A549 treated with ZK216348 at 1 μM for 4 hours (cell line): ENCODE measurements around the gene STARD10. TPM values are rescaled to one million over a fixed set of nuclear protein-coding genes. Genes with fewer than 3 reads are reported as not detected.

ENCODE experiments used
- total RNA-seq: library from RNA; stranded (reverse); fragments of 200-300 nt; extraction: Qiagen RNA extraction; gene quantifications from 5 replicates; pipeline ENCODE4 v1.2.3, GENCODE V29; 2022; ENCODE audit warnings: low read depth

The STARD10 gene, protein sequence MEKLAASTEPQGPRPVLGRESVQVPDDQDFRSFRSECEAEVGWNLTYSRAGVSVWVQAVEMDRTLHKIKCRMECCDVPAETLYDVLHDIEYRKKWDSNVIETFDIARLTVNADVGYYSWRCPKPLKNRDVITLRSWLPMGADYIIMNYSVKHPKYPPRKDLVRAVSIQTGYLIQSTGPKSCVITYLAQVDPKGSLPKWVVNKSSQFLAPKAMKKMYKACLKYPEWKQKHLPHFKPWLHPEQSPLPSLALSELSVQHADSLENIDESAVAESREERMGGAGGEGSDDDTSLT
- total RNA-seq, result 16.6 to 21.0 TPM (median 19.4 TPM) in 5 replicates

DNA sequence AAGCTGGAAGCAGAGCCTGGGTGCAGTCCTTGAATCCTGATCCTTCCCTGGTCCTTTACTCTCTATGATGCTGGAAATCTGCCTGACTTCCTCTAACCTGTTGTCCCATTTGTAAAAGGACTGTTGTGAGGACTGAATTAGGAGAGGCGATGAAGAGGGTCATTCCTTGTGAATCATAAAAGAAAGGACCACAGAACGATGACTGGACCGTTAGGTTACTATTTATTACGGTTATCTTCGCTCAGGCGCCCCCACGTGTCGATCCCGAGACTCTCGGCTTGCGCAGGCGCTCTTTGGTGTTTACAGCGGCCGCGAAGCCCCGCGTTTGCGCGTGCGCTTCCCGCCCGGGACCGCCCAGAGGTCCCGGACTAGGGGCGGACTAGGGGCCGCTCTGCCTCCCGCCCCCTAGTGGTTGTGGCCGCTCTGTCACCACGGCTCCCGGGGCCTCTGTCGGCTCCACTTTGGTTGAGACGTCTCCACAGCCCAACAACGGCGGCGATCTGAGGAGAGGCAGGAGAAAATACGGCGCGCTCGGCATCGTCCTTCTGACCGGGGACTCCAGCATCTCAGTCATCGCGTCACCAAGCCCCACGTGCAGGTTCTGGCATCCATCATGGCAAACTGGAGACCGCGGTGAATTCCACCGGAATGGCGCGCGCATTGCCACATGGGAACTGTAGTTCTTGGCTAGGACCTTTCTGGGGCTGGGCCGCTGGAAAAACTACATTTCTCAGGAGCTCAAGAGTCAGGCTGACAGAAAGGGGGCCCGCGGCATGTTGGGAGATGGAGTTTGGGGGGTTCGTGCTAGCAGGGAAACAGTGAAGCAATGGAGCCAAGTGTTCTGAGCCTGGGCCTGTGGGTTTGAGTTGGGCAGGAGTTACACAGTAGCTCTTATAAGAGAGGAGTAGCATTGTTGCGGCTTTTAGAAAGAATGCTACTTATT is at the start of gene STARD10:
STARD10 (minus strand) TSS at position 623 of the 943 bp plus-strand sequence. CDS start 12,866 bp downstream, outside the sequence.

DNA sequence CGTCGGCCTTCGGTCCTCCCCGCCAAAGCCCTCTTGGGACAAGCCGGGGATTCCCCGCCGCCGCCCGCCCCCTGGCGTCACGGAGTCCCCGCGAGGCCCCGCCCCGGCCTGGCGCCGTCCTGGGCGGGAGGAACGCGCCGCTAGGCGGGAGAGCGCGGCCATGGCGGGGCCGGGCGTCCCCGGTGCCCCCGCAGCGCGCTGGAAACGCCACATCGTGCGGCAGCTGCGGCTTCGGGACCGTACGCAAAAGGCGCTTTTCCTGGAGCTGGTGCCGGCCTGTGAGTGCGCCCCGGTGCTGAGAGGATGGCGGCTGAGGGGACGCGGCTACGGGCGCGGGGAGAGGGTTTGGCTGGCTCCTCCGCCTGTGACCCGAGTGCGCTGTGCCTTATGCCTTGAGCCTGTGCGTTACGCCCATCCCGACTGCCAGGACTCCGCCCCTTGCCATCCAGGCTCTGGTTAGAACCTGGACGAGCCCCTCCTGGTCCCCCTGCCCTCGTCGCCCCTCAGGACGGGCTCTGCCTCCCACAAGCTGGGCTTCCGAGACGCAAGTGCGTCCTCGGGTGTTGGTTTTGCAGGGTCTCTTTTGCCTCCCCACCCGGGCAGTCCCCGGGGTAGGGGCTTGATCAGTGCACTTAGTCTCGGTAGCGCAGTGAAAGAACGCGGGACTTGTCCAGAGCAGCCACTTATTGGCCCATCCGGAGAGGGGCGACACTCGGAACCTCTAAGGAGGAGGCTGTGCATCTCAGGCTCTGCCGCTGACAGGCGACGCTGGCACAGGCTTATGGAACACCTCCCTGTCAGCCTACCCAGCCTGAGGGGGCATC is 20.7 kb upstream of the STARD10 start, which contains the start of gene ATG16L2:
ATG16L2 (plus strand) TSS at position 126 of the 824 bp plus-strand sequence; CDS start at position 161, 35 bp downstream.

DNA sequence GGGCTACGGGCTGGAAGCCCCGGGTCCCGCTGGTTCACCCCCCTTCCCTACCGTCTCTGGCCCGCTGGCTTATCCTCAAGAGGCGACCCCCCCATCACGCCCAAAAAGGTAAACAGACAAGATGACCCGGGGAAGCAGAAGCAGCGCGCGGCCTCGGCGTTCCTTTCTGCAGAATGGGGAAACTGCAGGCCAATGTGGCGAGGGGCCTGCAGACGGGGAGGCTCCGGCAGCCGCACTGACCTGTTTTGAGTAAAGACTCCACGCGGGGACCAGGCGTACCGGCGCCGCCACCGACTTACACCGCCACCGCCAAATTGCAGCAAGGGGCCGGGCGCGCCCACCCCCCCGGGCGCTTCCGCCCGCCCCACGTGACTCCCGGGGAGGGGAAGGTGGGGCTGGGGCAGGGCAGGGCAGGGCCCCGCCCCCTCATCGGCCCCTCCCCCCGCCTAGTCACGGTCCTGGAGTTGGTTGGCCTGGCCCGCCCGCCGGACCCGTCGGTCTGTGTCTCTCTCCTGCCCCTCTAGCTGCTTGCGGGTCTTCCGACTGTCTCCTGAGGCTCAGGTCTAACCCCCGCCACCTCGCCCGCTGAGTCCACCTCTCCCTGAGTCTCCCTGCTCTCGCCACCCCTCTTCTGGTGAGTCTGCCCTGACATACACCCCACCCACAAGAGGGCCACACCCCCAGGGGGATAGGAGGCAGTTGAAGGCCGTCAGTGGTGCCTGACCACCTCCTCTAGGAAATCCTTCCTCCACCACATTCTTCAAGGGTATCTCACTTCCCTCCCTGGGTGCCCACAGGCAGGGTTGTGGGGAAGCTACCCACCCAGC is 41.5 kb downstream of the STARD10 start, which contains the start of gene ARAP1:
ARAP1 (minus strand) TSS at position 321 of the 827 bp plus-strand sequence. CDS start 25,280 bp downstream, outside the sequence.

Other genes starting within 250 kb of the STARD10 start
- 1.0 to 1.7 TPM (median 1.5 TPM) in 5 replicates for gene PDE2A, start 119.6 kb downstream of the STARD10 start, total RNA-seq
- gene ARAP1, start 41.6 kb downstream of the STARD10 start, total RNA-seq, result 14.5 to 36.8 TPM (median 27.7 TPM) in 5 replicates
- gene ATG16L2, start 20.4 kb upstream of the STARD10 start, total RNA-seq, result 1.9 to 4.6 TPM (median 4.1 TPM) in 5 replicates